WTC11 (cell line): Measurements from ENCODE around the gene HDGFL2. TPM values are rescaled to one million over a fixed set of nuclear protein-coding genes. Genes with fewer than 3 reads are reported as not detected.

Experiments
- ATAC-seq: fragments of 200-7000 bp; cut with Tn5 transposase; 2 replicates; pipeline ENCODE4 v1.10.0; 2021; ENCODE audit warnings: mild to moderate bottlenecking, moderate library complexity
- CTCF ChIA-PET: fragments of 300-600 bp; sonication (Branson Sonifier 250); formaldehyde crosslinking; loops from one replicate; lab custom pipeline; 2021; ENCODE audit warnings: antibody characterized with exemption; lab: Charles Lee
- POLR2A ChIA-PET: fragments of 350-600 bp; sonication (Branson Sonifier 250); formaldehyde crosslinking; loops from one replicate; lab custom pipeline; 2021; ENCODE audit warnings: antibody characterized with exemption; lab: Charles Lee
- DNase-seq: peaks from one replicate; pipeline ENCODE4 v3.0.0; 2021; ENCODE audit warnings: low spot score
- H3K27ac Mint-ChIP-seq: 2 replicates; pipeline ENCODE4 v1.8.0; 2021; ENCODE audit warnings: mixed read lengths
- H3K27me3 Mint-ChIP-seq: 2 replicates; pipeline ENCODE4 v1.8.0; 2021; ENCODE audit warnings: low read depth, mild to moderate bottlenecking, moderate library complexity, mixed read lengths
- H3K36me3 Mint-ChIP-seq: 2 replicates; pipeline ENCODE4 v1.8.0; 2021; ENCODE audit warnings: mixed read lengths
- H3K4me1 Mint-ChIP-seq: 2 replicates; pipeline ENCODE4 v1.8.0; 2022; ENCODE audit warnings: mixed read lengths
- H3K4me3 Mint-ChIP-seq: 2 replicates; pipeline ENCODE4 v1.8.0; 2021; ENCODE audit warnings: mild to moderate bottlenecking, moderate library complexity, mixed read lengths
- H3K9me3 Mint-ChIP-seq: 2 replicates; pipeline ENCODE4 v1.8.0; 2021; ENCODE audit warnings: mixed read lengths
- ATF1 ChIP-seq: sonication (generic); formaldehyde crosslinking; IDR thresholded peaks from 2 replicates; pipeline ENCODE4 v1.8.1; 2023; ENCODE audit warnings: mild to moderate bottlenecking, moderate library complexity, missing genetic modification reagents
- CREB1 ChIP-seq: sonication (generic); formaldehyde crosslinking; IDR thresholded peaks from 2 replicates; pipeline ENCODE4 v1.8.0; 2023; ENCODE audit warnings: mild to moderate bottlenecking, missing genetic modification reagents
- EMX1 ChIP-seq: fragments of 250-450 bp; sonication (Bioruptor Pico); IDR thresholded peaks from 2 replicates; pipeline ENCODE4 v1.8.0; 2021; ENCODE audit warnings: mild to moderate bottlenecking
- NFATC4 ChIP-seq: fragments of 250-450 bp; sonication (Bioruptor Pico); IDR thresholded peaks from 2 replicates; pipeline ENCODE4 v1.9.0; 2021; ENCODE audit warnings: mild to moderate bottlenecking
- NFYB ChIP-seq: sonication (generic); formaldehyde crosslinking; conservative IDR thresholded peaks from 2 replicates; pipeline ENCODE4 v1.8.0; 2022; ENCODE audit warnings: low read depth, missing genetic modification reagents
- OVOL2 ChIP-seq: fragments of 250-450 bp; sonication (Bioruptor Pico); IDR thresholded peaks from 2 replicates; pipeline ENCODE4 v1.9.0; 2021; ENCODE audit warnings: mild to moderate bottlenecking, borderline replicate concordance
- PRDM15 ChIP-seq: sonication (generic); formaldehyde crosslinking; IDR thresholded peaks from 2 replicates; pipeline ENCODE4 v1.8.0; 2022; ENCODE audit warnings: missing genetic modification reagents
- SP1 ChIP-seq: sonication (generic); formaldehyde crosslinking; conservative IDR thresholded peaks from 2 replicates; pipeline ENCODE4 v1.8.1; 2022; ENCODE audit warnings: missing genetic modification reagents
- TEAD4 ChIP-seq: sonication (generic); formaldehyde crosslinking; IDR thresholded peaks from 2 replicates; pipeline ENCODE4 v1.8.0; 2022; ENCODE audit warnings: mild to moderate bottlenecking, missing genetic modification reagents
- USF2 ChIP-seq: sonication (generic); formaldehyde crosslinking; IDR thresholded peaks from 2 replicates; pipeline ENCODE4 v1.8.1; 2023; ENCODE audit warnings: mild to moderate bottlenecking, missing genetic modification reagents, moderate library complexity
- ZNF121 ChIP-seq: sonication (generic); formaldehyde crosslinking; IDR thresholded peaks from 2 replicates; pipeline ENCODE4 v1.8.0; 2023; ENCODE audit warnings: missing genetic modification reagents
- ZNF219 ChIP-seq: sonication (generic); formaldehyde crosslinking; IDR thresholded peaks from 2 replicates; pipeline ENCODE4 v1.8.0; 2023; ENCODE audit warnings: missing genetic modification reagents, mild to moderate bottlenecking, borderline replicate concordance
- ZNF281 ChIP-seq: sonication (generic); formaldehyde crosslinking; IDR thresholded peaks from 2 replicates; pipeline ENCODE4 v1.8.0; 2023; ENCODE audit warnings: mild to moderate bottlenecking, missing genetic modification reagents
- ZNF416 ChIP-seq: fragments of 250-450 bp; sonication (Bioruptor Pico); IDR thresholded peaks from 2 replicates; pipeline ENCODE4 v1.9.0; 2021; ENCODE audit warnings: mild to moderate bottlenecking, inconsistent platforms
- total RNA-seq: library from RNA; stranded (reverse); gene quantifications from 3 replicates; pipeline ENCODE4 v1.2.3, GENCODE V29; 2021
- TF ChIP-seq, protein P1 (sequence below): sonication (generic); formaldehyde crosslinking; IDR thresholded peaks from 2 replicates; pipeline ENCODE4 v1.8.0; 2023; ENCODE audit warnings: missing genetic modification reagents
- TF ChIP-seq, protein P2 (sequence below): sonication (generic); formaldehyde crosslinking; IDR thresholded peaks from 2 replicates; pipeline ENCODE4 v1.8.0; 2022; ENCODE audit warnings: mild to moderate bottlenecking, missing genetic modification reagents
- TF ChIP-seq, protein P3 (sequence below): sonication (generic); formaldehyde crosslinking; IDR thresholded peaks from 2 replicates; pipeline ENCODE4 v1.8.1; 2022; ENCODE audit warnings: low read depth, mild to moderate bottlenecking, moderate library complexity, missing genetic modification reagents, borderline replicate concordance

Gene HDGFL2
- total RNA-seq, 1 experiment from 2014 or later = 115 TPM

GRCh38 chr19:4507804-4508203, 35.7 kb downstream of the HDGFL2 start:
- POLR2A ChIA-PET = interaction anchor here (1.3 kb wide), 1 partner anchor 27 kb away, joined by 4 read pairs; the partner anchor contains the start of gene PLIN5
- ATAC-seq = no peak

More at GRCh38 chr19:4507804-4508203, 35.7 kb downstream of the HDGFL2 start:
- CTCF ChIA-PET = interaction anchor here (1.9 to 2.4 kb wide), 3 partner anchors 15 to 169 kb away, joined by 6 to 11 read pairs (median 7); no protein-coding TSS in a partner anchor
- no peak for DNase-seq
- Mint-ChIP-seq H3K9me3 (no peaks in the 10 kb centered on the region), H3K4me1 (no peaks in the 10 kb centered on the region)
- no peak for TF ChIP-seq ZNF281 (CRISPR knock-in tag)
- no peak for TF ChIP-seq ATF1 (CRISPR knock-in tag)
- TF ChIP-seq ZNF121 (CRISPR knock-in tag) = no peak
- TF ChIP-seq, protein P1, sequence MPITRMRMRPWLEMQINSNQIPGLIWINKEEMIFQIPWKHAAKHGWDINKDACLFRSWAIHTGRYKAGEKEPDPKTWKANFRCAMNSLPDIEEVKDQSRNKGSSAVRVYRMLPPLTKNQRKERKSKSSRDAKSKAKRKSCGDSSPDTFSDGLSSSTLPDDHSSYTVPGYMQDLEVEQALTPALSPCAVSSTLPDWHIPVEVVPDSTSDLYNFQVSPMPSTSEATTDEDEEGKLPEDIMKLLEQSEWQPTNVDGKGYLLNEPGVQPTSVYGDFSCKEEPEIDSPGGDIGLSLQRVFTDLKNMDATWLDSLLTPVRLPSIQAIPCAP (CRISPR knock-in tag) = no peak
- no peak for TF ChIP-seq SP1 (CRISPR knock-in tag)
- TF ChIP-seq, protein P2, sequence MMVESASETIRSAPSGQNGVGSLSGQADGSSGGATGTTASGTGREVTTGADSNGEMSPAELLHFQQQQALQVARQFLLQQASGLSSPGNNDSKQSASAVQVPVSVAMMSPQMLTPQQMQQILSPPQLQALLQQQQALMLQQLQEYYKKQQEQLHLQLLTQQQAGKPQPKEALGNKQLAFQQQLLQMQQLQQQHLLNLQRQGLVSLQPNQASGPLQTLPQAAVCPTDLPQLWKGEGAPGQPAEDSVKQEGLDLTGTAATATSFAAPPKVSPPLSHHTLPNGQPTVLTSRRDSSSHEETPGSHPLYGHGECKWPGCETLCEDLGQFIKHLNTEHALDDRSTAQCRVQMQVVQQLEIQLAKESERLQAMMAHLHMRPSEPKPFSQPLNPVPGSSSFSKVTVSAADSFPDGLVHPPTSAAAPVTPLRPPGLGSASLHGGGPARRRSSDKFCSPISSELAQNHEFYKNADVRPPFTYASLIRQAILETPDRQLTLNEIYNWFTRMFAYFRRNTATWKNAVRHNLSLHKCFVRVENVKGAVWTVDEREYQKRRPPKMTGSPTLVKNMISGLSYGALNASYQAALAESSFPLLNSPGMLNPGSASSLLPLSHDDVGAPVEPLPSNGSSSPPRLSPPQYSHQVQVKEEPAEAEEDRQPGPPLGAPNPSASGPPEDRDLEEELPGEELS (CRISPR knock-in tag) = no peak
- TF ChIP-seq NFATC4 (CRISPR knock-in tag) = no peak
- no peak for TF ChIP-seq CREB1 (CRISPR knock-in tag)
- TF ChIP-seq NFYB (CRISPR knock-in tag) = no peak
- TF ChIP-seq ZNF416 (CRISPR knock-in tag) = no peak
- TF ChIP-seq USF2 (CRISPR knock-in tag) = no peak
- TF ChIP-seq ZNF219 (CRISPR knock-in tag) = no peak
- TF ChIP-seq EMX1 (CRISPR knock-in tag) = no peak
- no peak for TF ChIP-seq TEAD4
- no peak for TF ChIP-seq PRDM15 (CRISPR knock-in tag)
- TF ChIP-seq, protein P3, sequence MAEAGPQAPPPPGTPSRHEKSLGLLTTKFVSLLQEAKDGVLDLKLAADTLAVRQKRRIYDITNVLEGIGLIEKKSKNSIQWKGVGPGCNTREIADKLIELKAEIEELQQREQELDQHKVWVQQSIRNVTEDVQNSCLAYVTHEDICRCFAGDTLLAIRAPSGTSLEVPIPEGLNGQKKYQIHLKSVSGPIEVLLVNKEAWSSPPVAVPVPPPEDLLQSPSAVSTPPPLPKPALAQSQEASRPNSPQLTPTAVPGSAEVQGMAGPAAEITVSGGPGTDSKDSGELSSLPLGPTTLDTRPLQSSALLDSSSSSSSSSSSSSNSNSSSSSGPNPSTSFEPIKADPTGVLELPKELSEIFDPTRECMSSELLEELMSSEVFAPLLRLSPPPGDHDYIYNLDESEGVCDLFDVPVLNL (CRISPR knock-in tag) = no peak
- TF ChIP-seq OVOL2 (CRISPR knock-in tag) = no peak
- TF ChIP-seq, all 79 proteins: peak for 0
- Mint-ChIP-seq H3K36me3 (peaks cover 9% of the 10 kb centered on the region; the same call in 1 of the 2 replicates), H3K27ac (no peak overlapping the region), H3K27me3 (peaks cover 57% of the 10 kb centered on the region), H3K4me3 (no peak overlapping the region)
